ENCODE measurements around the gene PROX2. TPM values are rescaled to one million over a fixed set of nuclear protein-coding genes. Genes with fewer than 3 reads are reported as not detected.

Gene PROX2
- total and polyA plus RNA-seq, 9 of the 15 experiments (the other 6 are each of a cell fraction or from before 2014, with no cell fraction given) = not detected

GRCh38 chr14:74922752-74923401 is 46.9 kb upstream of the PROX2 start, which contains the start of gene RPS6KL1 (continued):
- TF ChIP-seq, protein P1, sequence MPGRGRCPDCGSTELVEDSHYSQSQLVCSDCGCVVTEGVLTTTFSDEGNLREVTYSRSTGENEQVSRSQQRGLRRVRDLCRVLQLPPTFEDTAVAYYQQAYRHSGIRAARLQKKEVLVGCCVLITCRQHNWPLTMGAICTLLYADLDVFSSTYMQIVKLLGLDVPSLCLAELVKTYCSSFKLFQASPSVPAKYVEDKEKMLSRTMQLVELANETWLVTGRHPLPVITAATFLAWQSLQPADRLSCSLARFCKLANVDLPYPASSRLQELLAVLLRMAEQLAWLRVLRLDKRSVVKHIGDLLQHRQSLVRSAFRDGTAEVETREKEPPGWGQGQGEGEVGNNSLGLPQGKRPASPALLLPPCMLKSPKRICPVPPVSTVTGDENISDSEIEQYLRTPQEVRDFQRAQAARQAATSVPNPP (IDR thresholded peaks at IDR 0.05; ENCODE audit: borderline replicate concordance, insufficient read depth, insufficient read length) = no peak
- peak; percentile 99 for TF ChIP-seq PHF21A (IDR thresholded peaks at IDR 0.05; ENCODE audit: borderline replicate concordance, low read depth)
- peak; percentile 32 for TF ChIP-seq CXXC5 (CRISPR knock-in tag; IDR thresholded peaks at IDR 0.05)
- peak; percentile 45; the same call in 1 of the 2 replicates for TF ChIP-seq MYC (IDR thresholded peaks at IDR 0.05; ENCODE audit: low read depth, low read length)
- no peak for TF ChIP-seq MYC (CRISPR knock-in tag; IDR thresholded peaks at IDR 0.05; ENCODE audit: borderline replicate concordance, low read depth)
- peak; percentile 79 for TF ChIP-seq SMAD1 (IDR thresholded peaks at IDR 0.05; ENCODE audit: low read depth, low read length, partially characterized antibody)
- TF ChIP-seq ZFP91 (CRISPR knock-in tag; IDR thresholded peaks at IDR 0.05) = 0 out of 2 replicates have a peak, but pooled peaks have one; percentile 50
- TF ChIP-seq, protein P2, sequence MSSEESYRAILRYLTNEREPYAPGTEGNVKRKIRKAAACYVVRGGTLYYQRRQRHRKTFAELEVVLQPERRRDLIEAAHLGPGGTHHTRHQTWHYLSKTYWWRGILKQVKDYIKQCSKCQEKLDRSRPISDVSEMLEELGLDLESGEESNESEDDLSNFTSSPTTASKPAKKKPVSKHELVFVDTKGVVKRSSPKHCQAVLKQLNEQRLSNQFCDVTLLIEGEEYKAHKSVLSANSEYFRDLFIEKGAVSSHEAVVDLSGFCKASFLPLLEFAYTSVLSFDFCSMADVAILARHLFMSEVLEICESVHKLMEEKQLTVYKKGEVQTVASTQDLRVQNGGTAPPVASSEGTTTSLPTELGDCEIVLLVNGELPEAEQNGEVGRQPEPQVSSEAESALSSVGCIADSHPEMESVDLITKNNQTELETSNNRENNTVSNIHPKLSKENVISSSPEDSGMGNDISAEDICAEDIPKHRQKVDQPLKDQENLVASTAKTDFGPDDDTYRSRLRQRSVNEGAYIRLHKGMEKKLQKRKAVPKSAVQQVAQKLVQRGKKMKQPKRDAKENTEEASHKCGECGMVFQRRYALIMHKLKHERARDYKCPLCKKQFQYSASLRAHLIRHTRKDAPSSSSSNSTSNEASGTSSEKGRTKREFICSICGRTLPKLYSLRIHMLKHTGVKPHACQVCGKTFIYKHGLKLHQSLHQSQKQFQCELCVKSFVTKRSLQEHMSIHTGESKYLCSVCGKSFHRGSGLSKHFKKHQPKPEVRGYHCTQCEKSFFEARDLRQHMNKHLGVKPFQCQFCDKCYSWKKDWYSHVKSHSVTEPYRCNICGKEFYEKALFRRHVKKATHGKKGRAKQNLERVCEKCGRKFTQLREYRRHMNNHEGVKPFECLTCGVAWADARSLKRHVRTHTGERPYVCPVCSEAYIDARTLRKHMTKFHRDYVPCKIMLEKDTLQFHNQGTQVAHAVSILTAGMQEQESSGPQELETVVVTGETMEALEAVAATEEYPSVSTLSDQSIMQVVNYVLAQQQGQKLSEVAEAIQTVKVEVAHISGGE (CRISPR knock-in tag; IDR thresholded peaks at IDR 0.05) = no peak
- TF ChIP-seq CREM (IDR thresholded peaks at IDR 0.05; ENCODE audit: low read depth) = 0 out of 2 replicates have a peak, but pooled peaks have one; percentile 13
- peak; percentile 83 for TF ChIP-seq POLR2G (IDR thresholded peaks at IDR 0.05; ENCODE audit: low read depth, low read length)
- peak; percentile 33; the same call in 1 of the 2 replicates for TF ChIP-seq ATF2 (CRISPR knock-in tag; IDR thresholded peaks at IDR 0.05)
- TF ChIP-seq PML (IDR thresholded peaks at IDR 0.05; ENCODE audit: low read length) = no peak
- TF ChIP-seq, protein P3, sequence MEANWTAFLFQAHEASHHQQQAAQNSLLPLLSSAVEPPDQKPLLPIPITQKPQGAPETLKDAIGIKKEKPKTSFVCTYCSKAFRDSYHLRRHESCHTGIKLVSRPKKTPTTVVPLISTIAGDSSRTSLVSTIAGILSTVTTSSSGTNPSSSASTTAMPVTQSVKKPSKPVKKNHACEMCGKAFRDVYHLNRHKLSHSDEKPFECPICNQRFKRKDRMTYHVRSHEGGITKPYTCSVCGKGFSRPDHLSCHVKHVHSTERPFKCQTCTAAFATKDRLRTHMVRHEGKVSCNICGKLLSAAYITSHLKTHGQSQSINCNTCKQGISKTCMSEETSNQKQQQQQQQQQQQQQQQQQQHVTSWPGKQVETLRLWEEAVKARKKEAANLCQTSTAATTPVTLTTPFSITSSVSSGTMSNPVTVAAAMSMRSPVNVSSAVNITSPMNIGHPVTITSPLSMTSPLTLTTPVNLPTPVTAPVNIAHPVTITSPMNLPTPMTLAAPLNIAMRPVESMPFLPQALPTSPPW (CRISPR knock-in tag; IDR thresholded peaks at IDR 0.05) = peak; percentile 57
- no peak for TF ChIP-seq GMEB1 (CRISPR knock-in tag; IDR thresholded peaks at IDR 0.05)
- peak; percentile 69 for TF ChIP-seq POLR2A (conservative IDR thresholded peaks at IDR 0.05)
